GM21786 (cell line): ENCODE results near the gene LYSMD2.

Source experiments
- ATAC-seq: cut with Tn5 transposase; IDR thresholded peaks from one replicate; pipeline ENCODE4 v1.9.1; 2021; ENCODE audit not compliant: unreplicated experiment

The LYSMD2 gene

DNA sequence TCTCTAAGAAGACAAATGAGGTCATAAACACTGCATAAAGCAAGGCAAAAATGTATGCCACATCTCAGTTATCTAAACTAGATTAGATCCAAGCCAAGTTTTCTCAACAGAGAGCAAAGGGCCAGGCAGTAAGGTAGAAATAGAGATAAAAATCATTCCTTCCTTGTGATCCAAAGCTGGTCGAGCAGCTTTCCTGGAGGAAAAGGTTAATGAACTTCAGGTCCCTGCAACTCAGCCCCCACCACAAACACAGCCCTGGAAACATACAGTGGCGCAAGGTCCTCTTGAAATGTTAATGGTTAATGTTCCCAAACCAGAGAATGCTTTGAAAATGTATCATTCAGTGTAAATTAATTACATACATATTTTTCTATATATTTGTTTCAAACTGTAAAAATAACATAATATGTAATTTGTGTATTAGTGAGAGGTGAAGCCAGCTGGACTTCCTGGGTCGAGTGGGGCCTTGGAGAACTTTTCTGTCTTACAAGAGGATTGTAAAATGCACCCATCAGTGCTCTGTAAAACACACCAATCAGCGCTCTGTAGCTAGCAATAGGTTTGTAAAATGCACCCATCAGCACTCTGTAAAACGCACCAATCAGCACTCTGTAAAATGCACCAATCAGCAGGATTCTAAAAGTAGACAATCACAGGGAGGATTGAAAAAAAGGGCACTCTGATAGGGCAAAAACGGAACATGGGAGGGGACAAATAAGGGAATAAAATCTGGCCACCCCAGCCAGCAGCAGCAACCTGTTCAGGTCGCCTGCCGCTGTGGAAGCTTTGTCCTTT, 17.1 kb downstream of the LYSMD2 start:
- ATAC-seq: no peak

DNA sequence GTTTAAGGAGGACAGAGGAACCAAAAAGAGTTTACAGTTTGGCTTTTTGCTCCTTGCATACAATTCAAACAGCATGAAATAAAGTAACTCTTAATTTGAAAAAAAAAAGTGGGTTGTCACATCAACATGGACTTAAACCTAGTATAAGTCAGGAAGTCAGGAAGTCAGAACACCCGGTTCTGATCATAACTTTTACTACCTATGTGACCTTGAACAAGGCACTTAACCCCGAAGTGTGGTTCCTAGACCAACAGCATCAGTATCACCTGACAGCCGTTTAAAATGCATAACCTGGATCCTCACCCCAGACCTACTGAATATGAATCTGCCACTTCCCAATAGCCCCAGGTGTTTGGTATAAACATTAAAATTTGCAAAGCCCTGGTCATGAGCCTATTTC, 18.7 kb downstream of the LYSMD2 start:
- ATAC-seq: no peak

DNA sequence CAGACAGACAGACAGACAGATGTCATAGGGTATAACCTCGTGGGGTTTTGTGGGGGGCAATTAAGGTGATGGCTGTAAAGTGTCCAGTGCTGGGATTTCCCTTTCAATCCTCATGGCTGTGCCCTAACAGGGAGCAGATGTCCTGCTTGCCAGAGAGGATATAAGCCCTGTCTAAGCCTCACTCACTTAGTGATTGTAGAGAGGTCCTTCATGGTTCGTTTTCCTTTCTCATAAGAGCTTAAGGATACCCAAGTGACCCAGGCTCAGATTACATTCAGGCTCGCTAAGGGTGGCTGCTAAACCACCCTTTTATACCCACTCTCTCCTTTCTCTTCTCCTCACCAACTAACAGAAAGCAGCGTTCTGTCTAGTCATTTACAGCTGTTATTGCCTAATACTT, 19.2 kb downstream of the LYSMD2 start:
- no peak for ATAC-seq

DNA sequence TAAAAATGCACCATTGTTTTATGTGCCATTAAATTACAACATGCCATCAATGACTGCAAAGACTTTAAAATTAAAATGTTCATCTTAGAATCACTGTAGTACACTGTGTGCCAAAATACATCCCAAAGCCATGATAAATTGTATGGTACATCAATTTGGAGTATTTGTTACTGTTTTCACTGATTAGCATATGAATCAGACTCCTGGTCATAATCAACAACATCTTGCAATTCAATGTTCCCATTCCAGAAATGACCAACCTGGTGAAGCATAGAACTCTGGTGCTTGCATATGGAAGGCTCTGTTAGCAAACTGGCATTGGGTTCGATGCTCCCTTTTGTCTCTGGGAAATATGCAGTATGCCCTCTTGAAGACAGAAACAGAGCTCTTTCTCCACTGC, 22.5 kb downstream of the LYSMD2 start:
- no peak for ATAC-seq

DNA sequence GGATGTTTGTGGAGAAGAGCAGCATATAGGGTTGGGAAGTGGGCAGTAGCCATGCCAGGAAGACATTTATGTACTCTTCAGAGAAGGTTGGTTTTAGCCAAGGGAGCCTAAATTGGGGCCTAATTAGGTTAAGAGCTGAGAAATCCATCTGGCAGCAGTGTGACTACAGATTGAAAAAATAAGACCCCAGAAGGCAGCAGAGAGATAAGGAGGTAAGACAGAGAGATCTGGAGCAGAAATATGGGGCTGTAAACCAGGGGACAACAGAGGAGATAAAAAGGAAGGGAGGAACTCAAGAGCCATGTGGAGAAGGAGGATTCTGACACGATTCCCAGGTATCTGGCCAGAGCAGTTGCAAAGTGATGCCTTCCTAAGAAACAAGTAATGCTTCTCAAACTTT, 23.3 kb downstream of the LYSMD2 start:
- no peak for ATAC-seq

DNA sequence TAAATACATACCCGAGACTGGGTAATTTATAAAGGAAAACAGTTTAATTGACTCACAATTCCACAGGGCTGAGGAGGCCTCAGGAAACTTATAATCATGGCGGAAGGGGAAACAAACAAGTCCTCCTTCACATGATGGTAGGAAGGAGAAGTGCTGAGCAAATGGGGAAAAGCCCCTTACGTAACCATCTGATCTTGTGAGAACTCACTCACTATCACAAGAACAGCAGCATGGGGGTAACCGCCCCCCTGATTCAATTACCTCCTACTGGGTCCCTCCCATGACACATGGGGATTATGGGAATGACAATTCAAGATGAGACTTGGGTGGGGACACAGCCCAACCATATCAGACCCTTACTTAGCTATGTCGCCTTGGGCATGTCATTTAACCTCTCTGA, 28.4 kb downstream of the LYSMD2 start:
- ATAC-seq: no peak

DNA sequence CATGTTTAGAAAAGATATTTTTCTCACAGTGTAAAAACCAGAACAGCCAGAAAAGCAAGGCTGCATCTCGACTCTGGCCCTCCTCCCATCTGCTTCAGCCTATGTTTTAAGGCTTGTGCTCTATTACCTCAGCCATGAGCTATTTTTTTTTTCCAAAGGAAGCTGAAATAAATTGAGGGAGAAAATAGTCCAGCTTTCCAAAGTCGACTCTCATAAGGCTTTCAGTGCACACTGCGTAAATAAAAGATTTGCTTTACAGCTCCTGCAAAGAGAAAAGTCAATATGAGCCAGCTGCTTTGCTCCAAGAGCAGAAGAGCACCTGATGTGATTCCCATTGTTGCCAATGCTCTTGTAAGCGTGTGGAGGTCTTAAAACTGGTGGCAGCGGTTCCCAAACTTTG, 29.4 kb downstream of the LYSMD2 start:
- no peak for ATAC-seq

DNA sequence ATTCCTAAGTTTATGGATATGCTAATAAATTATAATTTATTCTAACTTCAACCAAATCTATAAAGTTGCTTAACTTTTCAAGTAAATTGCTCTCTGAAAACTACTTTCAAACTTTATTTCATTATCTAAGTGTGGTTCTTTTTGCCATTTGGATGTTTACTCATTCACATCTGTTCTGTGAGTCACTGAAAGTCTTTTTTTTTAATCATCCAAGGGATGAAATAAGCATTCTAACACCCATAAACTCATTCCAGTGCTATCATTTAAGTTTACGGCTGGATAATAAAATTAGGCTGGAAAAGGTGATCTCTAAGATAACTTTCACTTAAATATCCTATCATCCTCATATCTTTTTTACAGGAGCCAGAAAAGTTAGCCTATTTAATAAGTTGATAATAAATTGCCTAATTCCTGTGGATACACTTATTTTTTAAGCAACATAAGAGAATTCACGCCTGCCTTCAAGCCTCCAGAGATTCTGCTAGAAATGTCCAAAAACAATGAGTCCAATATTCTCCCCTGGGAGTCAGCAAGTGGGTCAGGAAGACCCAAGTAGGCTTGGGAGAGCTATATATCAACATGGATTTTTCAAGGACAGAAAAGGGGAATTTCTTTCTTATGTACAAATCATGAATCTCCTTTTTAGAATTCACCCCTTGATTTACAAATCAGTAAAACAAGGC, 30.4 kb downstream of the LYSMD2 start:
- ATAC-seq: no peak

DNA sequence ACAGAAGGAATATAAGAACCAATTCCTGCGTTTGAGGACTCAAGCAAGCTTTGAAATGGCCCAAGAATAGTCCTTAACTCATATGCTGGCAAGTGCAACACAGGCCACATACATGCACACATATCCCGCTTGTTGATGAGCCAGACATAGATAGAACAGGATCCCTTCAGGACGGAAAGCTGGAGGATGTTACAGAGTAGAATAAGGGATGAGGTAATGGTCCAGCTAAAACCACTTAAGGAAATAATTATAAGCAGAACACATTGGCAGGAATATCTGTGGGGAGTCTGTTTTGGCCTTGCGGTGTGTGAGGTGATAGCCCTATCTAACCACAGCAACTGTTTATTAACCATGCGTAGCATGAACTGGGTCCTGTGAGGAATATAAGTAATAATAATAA, 31.2 kb downstream of the LYSMD2 start:
- no peak for ATAC-seq

DNA sequence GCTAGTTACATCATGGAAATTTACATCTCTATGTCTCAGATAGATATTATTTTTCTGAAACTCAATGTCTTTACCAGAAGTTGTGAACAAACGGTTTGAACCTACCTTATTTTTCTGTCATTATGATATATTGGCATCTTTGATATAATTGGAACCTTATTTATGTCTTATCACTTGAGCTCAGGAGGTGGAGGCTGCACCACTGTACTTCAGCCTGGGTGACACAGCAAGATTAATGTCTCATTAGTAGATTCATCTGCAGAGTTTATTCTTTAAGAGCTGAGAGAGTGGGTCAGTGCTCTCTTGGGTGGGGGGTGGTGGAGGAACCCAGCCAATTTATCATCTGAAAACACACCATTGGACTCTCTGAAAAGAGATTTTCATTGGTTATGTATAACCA, 34.7 kb downstream of the LYSMD2 start:
- no peak for ATAC-seq

DNA sequence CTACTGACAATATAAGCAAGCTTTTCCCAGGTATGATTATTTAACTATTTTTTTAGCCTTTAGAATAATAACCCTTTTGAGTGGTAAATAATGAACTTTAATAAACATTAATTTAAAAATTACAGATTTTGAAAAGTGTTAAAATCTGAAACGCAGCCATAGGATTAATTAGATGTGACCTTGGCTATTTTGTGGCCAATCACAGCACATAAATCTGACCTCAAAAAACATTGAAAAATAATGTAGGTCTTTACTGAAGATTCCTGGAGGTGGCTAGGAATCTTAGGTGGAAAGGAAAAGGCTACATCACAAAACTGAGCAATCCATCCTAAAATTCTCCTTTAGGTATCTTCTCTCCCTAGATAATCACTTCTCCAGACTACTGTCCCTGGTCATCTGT, 38.1 kb downstream of the LYSMD2 start:
- ATAC-seq: no peak

DNA sequence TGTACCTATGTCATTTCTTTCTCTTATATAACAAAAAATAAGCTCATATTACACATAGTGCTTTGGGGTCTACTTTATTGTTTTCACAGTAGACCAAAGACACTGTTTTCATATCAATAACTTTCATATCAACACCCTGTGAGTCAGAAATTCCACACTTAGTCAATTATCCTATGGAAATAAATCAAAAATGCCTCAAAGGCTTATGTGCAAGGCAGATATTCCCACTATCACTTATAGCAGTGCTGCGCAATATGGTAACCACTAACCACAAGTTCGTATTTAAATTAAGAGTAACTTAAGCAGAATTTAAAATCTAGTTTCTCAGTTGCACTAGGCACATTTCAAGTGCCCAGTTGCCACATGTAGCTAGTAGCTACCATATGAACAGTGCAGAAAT, 40.3 kb downstream of the LYSMD2 start:
- no peak for ATAC-seq

DNA sequence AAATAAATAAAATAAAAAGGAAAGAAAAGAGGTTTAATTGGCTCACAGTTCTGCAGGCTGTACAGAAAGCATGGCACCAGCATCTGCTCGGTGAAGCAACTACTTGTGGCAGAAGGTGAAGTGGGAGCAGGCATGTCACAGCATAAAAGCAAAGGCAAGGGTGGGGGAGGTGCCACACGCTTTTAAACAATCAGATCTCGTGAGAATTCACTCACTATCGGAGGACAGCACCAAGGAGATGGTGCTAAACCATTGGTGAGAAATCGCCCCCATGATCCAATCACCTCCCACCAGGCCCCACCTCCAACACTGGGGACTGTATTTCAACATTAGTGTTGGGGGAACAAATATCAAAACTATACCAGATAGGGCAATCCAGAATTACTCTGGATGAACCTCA, 40.9 kb downstream of the LYSMD2 start:
- ATAC-seq: no peak

DNA sequence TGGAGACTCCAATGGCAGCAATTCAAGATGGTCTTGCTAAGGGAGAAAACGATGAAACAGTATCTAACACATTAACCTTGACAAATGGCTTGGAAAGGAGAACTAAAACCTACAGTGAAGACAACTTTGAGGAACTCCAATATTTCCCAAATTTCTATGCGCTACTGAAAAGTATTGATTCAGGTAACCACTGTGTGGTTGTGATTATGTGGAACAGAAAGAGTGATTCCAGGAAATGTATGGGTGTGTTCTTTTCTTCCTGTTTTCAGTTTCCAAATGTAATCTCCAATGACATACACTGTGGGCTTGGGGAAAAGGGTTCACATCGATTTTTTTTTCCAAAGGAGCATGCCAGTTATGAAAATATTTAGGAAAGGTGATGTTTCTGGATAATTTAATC, 45.3 kb downstream of the LYSMD2 start:
- ATAC-seq: no peak

DNA sequence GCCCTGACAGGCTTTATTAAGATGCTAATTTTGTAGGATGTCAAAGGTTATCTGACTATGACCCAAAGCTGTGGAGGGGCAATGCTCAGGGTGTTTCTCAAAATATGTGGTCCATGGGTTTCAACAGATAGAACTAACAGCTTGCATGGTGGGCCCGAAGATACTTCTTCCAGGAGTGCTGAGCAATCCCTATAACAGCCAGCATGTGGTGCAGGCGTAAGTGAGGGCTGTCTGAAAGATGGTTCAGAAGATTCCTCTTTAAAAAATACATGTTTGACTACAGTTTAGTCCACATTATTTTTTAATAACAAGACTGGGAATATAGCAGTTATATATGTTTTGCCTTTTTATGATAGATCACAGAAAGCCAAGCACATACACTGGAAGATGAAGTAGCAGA, 48.6 kb downstream of the LYSMD2 start:
- no peak for ATAC-seq

DNA sequence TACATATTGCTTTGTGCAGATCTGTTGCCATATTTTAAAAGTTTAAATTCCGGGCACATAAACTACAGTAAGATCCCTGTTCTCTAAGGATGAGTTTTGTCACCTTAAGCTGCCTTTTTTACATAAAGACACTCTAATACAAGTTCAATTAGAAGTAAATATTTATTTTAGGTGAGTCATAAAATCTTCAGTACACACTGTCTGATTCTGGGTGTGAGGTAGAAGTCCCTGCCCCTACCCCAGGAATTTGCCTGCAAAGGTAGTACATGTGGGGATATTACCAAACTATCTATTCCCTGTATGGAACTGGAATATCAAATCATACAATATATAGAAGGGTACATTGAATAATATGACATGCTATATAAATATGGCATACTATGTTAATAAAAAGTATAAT, 49.9 kb downstream of the LYSMD2 start:
- ATAC-seq: no peak

DNA sequence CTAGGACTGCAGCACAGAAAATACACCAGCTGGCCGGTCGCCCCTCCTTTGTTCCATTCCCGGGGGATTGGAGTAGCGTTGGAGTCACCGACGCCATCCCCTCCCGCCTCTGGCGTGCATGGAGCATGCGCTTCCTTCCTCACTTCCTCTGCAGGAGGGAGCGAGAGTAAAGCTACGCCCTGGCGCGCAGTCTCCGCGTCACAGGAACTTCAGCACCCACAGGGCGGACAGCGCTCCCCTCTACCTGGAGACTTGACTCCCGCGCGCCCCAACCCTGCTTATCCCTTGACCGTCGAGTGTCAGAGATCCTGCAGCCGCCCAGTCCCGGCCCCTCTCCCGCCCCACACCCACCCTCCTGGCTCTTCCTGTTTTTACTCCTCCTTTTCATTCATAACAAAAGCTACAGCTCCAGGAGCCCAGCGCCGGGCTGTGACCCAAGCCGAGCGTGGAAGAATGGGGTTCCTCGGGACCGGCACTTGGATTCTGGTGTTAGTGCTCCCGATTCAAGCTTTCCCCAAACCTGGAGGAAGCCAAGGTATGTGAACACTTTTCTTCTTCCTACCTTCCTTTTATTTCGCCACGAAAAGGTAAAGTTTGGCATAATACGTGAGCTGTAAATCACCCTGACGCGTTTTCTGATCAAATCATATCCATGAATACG, 56.0 kb downstream of the LYSMD2 start, which contains the start of gene SCG3:
Gene SCG3 (plus strand): TSS at position 201 of the 661 bp plus-strand sequence. CDS start 253 bp downstream, at position 454.
- no peak for ATAC-seq

DNA sequence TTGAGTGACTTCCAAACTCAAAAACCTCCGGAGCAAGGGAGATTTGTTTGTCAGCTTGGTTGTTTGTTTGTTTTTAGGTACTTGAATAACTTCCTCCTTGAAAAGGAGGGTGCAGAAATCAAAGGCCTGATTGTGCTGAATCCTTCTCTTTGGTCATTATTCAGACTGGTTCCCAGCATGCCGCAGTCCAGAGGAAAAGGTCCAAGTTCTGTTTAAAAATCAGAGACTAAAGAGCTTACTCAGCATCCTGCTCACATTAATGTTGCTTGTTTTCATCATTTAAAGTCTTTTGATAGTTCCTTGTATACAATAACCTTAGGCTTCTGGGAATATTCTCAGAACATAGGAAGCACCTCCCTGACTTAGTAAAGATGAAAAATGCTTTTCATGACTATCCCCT, 57.1 kb downstream of the LYSMD2 start:
- no peak for ATAC-seq

DNA sequence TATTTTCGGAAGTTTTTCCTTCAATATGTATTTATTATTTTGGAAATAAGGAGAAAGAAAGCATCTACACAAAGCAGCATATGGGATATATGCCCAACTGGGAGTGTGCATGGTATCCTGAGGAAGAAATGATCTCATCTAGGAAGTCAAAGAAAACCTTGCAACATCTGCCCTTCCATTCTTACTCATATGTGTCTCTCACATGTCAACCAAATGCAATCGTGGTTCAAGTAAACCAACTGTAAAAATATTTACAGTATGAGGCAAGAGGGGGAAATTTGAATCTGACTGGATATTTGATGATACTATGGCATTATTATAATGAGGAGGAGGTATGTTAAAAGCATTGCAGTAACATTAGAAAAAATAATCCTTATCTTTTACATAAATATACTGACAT, 59.4 kb downstream of the LYSMD2 start:
- no peak for ATAC-seq

DNA sequence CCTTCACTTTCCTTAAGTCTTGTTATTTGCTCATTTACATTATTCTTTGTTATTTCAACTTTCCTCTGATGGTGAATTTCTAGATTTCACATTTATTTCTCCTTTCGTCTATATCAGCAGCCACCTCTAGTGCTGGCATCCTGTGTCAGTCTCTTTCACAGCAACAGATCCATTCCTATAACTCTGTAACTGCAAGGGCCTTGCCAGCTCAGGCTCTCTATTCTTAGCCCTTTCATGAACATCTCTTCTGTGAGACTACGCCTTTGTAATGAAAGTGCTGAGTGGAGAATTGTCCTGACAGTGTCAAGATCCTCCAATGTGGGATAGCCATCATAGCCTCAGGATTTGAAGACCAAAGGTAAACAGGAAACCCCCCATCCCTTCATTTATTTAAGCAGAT, 60.0 kb downstream of the LYSMD2 start:
- no peak for ATAC-seq

DNA sequence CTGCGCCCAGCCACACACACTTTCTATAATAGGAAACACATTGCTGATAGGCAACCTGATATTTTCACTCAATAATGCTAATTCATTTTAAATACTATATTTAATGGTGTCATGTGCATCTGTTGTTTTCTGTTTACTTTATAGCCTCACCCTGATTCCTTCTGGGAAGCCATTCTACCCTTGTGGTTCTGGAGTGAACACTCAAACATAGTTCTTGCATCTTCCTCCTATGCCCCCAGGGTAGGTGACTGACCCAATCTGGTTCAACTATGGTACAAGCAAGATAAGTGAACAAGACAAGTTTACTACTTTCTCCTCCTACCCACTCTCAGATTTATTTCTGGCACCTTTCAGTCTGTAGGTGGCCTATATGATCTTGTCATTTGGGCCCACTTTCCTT, 60.4 kb downstream of the LYSMD2 start:
- no peak for ATAC-seq

DNA sequence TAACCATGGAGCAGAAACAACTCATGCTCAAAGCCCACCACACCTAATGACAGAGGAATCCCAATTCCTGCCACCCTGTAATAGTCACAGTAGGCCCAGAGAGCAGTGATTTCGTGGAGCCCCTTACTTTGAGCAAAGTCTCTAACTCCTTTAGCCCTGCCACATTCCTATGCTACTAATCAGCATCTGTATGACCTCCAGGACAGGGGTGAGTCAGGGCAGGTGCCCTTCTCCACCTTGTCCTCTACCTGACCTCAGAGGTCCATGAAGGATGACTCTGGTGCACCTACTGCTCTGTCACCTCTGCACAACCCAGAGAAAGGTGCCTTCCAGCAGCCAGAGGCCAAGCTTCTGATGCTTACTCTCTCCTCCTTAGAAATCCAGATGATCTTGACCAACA, 62.2 kb downstream of the LYSMD2 start:
- no peak for ATAC-seq
